ENCODE results near the gene CCDC28B.
A peak's percentile ranks its signal among the peaks of the same experiment; 100 is the strongest.
"Not testable (repeated sequence)": the region's sequence is repeated elsewhere in the genome, so short reads cannot be mapped to it uniquely, and the experiment has no call there.

CCDC28B gene

GRCh38 chr1:32200226-32201010 lies at the start of gene CCDC28B:
TSS of gene CCDC28B (plus strand) at chr1:32200595. CDS start at chr1:32201936, 1,341 bp downstream.
- DNase-seq, result peak; percentile 57

GRCh38 chr1:32150847-32151246 lies 49.5 kb upstream of the CCDC28B start:
- DNase-seq, result no peak

DNA sequence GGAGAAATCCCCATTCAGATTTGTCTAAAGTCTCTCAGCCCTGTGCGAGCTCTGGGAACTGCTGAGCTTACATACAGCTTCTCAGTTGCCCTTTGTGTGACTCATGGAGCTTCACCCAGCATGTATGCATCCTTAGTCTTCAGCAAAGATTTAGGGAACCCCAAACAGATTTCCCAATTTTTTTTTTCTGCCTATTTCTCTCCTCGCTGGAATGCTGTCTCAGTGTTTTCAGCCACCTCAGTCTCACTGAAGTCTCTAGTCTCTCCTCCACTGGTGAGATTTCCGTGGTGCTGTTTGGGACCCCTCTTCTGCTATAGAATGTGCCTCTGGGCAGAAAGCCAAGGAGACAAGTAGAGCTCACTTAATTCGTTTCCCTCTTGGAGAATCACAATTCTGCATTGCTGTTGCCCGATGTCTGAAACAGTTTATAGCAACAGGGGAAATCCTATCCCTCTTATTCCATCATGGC lies 49.0 kb upstream of the CCDC28B start:
- no peak for DNase-seq

GRCh38 chr1:32159189-32159588 lies 41.2 kb upstream of the CCDC28B start:
- no peak for DNase-seq

DNA sequence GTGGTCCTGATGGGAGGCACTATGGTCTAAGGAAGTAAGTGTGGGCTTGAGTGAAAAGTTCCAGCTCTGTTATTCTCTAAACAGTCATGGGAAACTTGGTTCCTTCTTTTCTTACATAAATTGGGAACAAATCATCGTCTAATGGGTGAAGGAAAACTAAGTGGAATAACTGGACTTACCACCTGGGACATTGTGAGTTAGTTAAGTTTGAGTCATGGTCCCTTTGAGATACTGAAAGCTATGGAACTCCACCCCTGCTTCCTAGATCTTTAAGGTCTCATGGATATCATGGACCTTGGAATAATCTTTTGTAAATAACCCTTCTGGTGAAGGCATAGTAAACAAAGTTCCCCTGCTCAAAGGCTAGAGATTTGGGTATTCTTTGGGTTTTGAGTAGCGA lies 37.0 kb upstream of the CCDC28B start:
- DNase-seq, result no peak

- not testable (repeated sequence) for DNase-seq
These were observed 34.8 kb upstream of the CCDC28B start for GRCh38 chr1:32165633-32166032.

DNA sequence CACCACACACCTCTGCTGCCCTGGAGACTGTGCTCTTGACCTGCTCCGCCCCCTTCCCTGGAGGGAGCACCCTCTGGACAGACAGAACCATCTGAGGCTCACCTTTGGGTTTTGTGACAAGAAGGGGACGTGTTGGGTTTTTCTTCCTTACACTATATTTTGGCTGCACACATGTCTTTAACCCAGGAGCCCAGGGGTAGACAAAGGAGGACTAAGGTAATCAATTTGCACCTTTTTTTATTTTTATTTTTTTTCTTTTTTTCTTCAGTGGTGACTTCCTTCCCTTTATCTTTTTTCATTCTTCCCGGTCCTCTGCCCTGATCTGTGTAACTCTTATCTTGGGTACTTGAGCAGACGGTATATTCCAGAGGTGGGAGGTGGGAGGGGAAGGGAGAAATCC lies 29.4 kb upstream of the CCDC28B start:
- no peak for DNase-seq

DNA sequence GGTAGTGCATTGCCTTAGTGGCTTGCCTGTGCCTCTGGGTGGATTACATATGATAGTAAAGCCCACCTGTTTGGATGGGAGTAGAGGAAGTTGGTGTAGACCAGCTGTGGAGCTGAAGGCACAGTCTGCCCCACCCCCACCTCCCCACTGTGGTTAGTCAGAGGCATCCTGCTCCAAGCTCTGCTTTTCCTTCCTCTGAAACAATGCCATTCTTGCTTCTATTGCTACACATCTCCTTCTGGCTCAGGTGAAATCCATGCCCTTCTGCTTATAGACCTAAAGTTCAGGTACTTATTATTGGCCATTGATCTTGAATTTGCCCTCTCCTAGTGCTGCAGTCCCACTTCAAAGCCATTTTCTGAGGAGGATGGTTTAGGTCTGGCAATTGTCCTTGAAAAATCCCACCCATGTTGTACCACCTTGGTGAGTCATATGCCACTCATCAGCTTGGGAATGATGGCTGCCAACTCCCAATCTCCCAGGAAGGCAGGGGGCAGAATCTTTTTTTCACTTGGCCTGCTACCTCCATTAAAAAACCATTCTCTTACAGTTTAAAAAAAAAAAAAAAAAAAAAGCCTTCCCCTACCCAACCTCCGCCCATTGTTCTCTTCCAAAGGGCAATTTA lies 27.7 kb upstream of the CCDC28B start:
- no peak for DNase-seq

- DNase-seq, result no peak
These were observed 21.8 kb upstream of the CCDC28B start for GRCh38 chr1:32178380-32179192.

DNA sequence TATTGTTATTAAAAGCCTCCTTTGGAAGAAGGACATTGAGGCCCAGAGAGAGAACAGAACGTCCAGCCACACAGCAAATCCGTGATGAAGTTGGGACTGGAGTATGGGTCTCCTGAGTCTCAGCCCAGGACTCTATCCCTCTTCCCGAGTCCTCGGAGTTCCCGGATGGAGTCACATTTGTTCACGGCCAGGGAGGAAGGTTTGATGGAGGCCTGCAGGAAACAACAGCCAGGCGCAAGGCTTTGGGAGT lies 21.3 kb upstream of the CCDC28B start:
- no peak for DNase-seq

DNA sequence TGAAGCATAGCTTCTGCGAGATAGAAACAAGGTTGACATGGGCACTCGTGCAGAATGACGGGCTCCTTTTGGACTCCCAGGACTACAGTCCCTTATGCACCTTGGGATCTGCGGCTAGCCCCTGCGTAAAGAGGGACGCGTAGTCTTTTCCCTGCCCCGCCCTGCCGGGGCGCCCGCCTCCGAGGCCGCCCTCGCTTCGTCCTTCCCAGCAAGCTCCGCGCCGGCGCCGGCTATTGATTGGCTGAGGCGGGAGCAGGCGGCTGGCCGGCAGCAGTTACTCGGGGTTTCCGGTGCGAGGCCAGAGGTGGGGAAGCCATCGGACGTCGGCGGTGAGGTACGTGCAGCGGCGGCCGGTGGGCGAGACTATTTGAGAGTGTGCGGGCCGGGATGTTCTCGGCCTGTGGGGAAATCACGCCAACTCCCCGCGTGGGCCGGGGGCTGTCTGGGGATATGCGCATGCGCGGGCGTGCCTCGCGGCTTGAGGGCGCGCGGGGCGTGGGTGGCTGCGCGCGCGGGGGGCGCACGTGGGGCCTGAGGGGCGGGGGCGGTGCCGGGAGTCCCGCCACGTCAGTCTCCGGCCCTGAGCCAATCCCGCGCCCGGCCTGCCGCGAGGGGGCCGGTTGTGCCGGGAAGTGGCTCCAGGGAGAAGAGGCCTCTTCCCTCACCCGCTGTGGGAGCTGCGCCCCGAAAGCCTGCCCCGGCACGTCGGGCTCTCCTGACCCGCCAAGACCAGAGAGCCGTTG lies 20.8 kb upstream of the CCDC28B start, which contains the start of gene TXLNA:
TXLNA (plus strand) TSS at position 233 of the 743 bp plus-strand sequence. CDS start 671 bp downstream, outside the sequence.
- DNase-seq, result peak; percentile 89

DNA sequence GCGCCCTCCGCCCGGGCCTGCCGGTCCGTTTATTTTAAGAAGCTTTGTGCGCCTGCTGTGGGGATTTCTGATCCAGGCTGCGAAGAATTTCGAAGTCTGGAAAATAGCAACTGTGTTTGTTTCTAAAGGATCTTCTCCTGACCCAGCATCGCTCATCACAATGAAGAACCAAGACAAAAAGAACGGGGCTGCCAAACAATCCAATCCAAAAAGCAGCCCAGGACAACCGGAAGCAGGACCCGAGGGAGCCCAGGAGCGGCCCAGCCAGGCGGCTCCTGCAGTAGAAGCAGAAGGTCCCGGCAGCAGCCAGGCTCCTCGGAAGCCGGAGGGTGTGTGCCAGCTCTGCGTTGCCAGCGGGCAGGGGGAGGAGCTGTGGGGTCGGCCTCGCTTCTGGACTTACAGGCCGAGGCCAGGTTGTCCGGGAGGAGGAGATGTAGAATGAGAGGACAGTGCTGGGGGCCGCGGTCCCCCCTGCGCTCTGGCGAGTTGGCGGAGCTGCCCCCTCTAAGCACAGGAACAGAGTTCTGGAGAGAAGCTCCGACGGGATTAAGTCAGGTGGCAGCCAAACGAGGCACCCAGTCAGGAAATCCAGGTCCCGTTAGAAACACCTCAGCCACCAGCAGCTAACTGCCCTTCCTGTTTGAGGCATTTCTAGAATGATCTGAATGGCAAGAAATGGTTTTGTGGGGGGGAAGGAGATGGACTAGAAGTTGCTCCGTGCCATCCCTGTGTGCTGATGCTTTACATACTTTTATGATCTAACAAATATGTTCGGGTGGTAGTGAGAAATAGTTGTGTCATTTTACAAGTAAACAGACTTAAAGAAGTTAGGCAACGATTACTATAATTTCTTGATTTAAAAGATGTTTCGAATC lies 20.0 kb upstream of the CCDC28B start:
- DNase-seq, result peak; percentile 32

- no peak for DNase-seq
These were observed 19.3 kb upstream of the CCDC28B start for GRCh38 chr1:32181065-32181464.

DNA sequence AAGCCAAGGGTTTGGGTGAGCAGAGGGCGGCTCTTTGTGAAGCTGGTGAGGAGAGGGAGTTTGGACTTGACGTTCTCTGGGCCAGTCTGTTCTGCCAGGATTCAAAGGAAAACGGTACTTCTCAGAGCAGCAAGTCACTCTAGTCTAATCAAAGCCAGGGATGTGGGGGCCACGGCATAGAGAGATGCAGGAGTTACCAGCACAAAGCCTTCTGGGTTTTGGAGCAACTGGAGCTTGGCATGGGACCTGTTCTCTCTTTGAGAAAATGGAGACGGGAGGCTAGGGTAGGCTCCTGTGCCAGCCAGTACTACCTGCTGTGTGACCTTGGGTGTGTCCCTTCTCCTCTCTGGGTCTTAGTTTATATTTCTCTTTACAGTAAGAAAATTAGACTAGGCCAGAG lies 18.8 kb upstream of the CCDC28B start:
- DNase-seq, result no peak

DNA sequence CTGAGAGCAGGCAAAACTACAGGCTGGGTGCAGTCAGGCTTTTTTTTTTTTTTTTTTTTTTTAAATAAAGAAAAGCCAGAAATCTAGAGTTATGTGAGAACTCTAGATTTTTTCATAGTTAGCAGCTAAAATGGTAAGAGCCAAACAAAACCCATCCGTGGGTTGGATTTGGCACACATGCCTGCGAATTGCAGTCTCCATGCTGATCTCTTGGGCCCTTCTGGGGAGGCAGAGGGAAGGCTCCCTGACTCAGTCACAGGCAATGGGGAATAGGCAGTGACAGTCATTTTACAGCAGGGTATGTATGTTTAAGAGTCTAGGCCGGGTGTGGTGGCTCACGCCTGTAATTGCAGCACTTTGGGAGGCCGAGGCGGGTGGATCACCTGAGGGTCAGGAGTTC lies 18.3 kb upstream of the CCDC28B start:
- no peak for DNase-seq

GRCh38 chr1:32184650-32185049 lies 15.7 kb upstream of the CCDC28B start:
- no peak for DNase-seq

GRCh38 chr1:32186077-32186476 lies 14.3 kb upstream of the CCDC28B start:
- DNase-seq, result no peak

DNA sequence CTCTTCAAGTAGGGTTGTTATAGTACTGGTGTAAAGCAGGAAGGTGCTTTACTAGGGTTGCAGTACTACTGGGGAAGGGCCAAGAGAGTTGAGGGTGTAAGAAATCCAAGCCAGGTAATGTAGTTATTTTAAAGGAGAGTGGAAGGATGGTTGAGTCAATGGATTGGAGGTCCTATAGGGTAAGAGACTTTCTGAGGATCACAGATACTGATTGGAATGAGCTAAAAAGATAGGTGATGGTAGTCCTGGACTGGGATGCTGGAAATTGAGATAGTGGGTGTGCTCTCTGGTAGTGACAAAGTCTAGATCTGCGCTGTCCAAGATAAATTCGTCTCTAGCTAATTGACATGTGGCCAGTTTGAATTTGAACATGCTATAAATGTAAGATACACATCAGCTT lies 13.9 kb upstream of the CCDC28B start:
- no peak for DNase-seq

GRCh38 chr1:32187850-32188249 lies 12.5 kb upstream of the CCDC28B start:
- no peak for DNase-seq

DNA sequence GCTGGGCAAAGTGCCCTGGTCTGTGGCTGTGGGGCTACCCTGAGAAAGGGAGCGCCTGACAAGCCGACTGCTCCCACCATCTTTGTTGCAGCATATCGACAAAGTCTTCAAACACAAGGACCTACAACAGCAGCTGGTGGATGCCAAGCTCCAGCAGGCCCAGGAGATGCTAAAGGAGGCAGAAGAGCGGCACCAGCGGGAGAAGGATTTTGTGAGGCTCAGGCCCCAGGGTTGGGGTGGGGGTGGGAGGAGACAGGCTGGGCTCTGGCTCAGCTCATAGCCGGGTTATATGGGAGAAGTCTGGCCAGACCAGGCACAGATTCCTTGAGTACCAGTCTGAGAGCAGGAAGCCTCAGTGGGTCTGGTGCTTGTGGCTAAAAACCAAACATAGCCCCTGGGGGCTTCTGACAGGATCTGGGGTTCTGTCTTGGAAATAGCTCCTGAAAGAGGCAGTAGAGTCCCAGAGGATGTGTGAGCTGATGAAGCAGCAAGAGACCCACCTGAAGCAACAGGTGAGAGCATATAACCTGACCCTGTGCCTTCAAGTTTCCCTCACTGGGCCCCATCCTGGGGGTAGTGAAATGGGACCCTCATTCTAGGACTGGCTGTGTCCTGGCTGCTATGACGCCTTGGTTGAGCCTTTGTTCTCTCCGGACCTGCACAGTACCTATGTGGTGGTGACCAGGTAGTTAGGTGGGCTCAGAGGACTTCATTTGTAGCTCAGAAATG lies 8.0 kb upstream of the CCDC28B start:
- no peak for DNase-seq

- DNase-seq, result no peak
These were observed 5.4 kb upstream of the CCDC28B start for GRCh38 chr1:32194984-32195383.
